GM19099 (cell line): ENCODE results near the gene MYOM1.

Experiments
- POLR2A ChIP-seq: IDR thresholded peaks from 3 replicates; pipeline ENCODE4 v1.6.1; 2011; ENCODE audit warnings: low read depth; ENCODE audit not compliant: insufficient read length; ENCODE audit errors: extremely low read depth

Gene MYOM1

GRCh38 chr18:3255611-3256165, 35.9 kb upstream of the MYOM1 start:
- TF ChIP-seq POLR2A = no peak

DNA sequence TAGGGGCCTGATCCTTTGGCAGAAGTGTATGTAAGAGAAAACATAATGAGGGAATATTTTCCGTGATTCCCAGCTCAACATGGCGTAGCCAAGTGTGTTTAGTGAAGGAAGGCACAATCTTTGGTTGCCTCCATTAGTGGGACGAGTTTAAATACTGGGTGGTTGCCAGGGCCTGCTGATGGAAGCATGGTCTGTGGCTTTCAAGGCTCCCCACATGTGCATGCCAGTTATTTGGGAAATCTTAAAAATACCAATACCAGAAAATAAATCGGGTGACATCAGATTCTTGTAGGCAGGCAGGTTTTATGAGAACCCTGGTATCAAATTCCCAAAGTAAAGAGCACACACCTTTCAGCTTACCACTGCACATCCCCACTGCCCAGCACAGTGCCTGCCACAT, 35.0 kb upstream of the MYOM1 start:
- TF ChIP-seq POLR2A = no peak

DNA sequence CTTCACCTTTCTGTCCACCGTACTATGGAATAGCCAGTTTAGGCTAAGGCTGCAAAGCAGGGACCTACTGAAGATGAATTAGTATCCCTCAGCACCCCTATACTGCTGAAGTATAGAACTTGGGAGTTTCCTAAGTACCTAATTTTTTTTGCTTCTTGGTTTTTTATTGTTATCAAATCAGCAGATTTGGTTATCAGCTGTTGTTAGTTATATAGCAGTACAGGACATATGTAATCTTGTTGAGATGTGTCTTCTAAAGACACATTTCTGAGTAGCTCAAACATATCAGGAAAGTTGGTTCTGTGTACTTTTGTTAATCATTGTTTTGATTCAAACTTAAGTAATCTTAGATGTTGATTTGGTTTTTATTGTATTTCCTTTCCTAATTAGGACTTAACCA, 33.1 kb upstream of the MYOM1 start:
- peak; percentile 24 for TF ChIP-seq POLR2A

DNA sequence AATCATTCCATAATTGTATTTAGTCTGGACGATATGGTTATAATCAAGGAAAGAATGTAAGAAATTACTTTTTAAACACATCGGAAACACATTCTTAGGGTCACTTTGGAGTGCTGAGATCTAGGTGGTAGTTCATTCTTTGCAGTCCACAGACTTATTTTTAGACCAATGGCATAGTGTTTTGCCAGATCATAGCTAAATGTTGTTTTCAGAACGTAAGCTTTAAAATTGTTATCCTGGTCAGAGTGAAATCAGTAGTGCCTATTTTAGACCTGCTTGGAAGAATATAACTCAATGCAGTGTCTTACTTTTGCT, 32.2 kb upstream of the MYOM1 start:
- TF ChIP-seq POLR2A = no peak

GRCh38 chr18:3251249-3251962, 31.6 kb upstream of the MYOM1 start:
- TF ChIP-seq POLR2A = no peak

DNA sequence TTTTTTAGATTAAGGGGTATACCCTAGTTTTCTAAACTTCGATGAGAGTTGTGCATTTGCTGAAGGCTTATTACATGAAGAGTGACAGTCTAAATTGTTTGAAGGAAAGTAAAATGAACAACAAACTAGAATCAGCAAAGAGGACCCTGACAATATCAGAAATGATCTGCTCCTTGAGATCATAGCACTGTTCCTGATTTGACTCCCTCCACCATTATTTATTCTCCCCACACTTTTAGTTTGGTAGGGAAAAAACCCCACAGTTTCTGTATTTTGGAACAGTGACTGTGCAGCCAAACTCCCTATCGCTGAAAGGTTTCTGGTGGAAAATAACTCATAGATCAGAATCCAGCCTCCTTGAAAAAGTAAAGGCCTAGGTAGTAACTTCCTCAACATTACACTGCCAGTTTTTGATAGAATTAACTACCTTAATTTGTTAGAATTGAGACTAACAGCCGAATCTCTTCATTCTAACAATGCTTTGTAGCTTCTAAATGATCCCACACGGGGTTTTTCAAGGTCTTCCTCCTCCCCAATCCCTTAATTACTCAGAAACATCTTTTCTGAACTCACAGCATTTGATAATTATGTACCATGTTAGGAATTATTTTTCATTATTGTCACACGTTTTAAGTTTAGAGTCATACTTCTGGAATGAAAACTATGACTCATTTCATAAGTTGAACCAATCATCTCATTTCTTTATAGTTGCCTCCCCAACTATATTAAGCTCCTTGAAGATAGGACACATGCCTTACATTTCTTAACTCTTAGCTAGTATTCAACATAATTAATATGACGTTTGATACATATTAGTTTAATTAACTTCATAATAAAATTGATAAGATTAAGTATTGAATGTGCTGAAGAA, 30.7 kb upstream of the MYOM1 start:
- peak; percentile 23 for TF ChIP-seq POLR2A

- peak; percentile 51 for TF ChIP-seq POLR2A
Observed at GRCh38 chr18:3248658-3249359, 29.0 kb upstream of the MYOM1 start.

- no peak for TF ChIP-seq POLR2A
Observed at GRCh38 chr18:3248062-3248657, 28.4 kb upstream of the MYOM1 start.

- peak; percentile 98 for TF ChIP-seq POLR2A
Observed at GRCh38 chr18:3247240-3248061, 27.7 kb upstream of the MYOM1 start, which contains the start of gene MYL12A. Gene MYL12A, plus strand, starts transcription at chr18:3247801. Its CDS starts 5,447 bp downstream, at chr18:3253248.

DNA sequence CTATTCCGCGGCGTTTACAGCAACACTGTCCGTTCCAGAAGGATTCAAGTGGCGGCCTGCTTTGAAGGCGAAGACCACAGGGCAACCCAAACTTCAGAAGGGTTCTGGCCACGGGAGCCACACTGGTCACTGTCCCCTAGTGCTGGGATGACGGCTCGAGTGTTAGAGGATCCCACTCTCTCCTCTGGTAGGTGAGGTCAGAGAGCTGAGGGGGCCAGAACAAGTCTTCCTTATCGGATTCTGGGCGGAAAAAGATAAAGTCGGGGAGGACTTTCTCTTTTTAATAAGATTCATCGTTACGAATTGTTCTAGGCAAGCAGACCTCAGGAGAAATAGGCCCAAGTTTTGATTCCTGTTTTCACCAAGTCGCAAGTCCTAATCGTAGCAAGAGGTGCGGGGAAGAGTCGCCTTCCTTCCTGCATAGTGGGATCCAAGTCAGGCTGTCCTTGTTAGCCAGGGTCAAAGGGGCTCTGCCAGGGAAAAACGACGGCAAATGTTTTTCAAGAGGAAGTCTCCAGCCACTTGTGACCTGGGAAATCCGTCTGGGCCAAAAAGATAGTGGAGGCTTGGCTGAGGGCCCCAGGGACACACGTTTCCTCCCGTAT, 27.0 kb upstream of the MYOM1 start:
- TF ChIP-seq POLR2A = no peak

DNA sequence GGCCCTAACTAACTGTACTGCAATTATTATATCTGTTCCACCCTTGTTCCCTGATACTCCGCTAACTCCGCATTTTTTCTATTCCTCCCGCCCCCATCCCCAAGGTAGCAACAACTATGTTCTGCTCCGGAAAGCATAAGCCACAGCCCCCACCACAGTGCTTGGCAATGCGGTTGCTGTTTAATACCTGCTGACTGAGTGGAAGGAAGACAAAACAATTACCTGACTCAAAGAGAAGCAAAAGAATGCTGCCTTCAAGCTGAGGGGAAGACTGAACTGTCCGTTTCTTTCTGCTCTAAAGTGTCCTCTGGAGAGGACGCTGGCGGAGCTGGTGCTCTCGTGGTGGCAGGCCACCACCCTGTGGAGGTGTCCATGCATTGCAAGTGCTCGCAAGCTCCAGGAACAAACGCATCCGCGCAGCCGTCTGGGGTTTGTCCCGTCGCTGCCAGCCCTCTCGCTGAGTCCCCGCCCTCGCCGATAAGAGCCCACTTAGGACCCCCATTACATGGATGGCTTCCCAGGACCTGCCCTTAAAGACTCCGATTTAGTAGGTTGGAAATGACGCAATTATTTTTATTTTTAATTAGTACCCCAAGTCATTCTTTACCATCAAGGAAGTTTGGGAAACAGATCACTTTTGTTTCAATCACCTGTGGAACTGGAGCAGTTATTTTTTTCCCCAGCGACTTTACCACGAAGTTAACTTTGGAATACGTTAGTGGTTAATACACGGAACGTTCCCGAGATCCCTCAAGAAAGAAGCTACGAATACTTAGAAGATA, 26.3 kb upstream of the MYOM1 start:
- TF ChIP-seq POLR2A = peak; percentile 58

GRCh38 chr18:3245185-3245564, 25.4 kb upstream of the MYOM1 start:
- no peak for TF ChIP-seq POLR2A

DNA sequence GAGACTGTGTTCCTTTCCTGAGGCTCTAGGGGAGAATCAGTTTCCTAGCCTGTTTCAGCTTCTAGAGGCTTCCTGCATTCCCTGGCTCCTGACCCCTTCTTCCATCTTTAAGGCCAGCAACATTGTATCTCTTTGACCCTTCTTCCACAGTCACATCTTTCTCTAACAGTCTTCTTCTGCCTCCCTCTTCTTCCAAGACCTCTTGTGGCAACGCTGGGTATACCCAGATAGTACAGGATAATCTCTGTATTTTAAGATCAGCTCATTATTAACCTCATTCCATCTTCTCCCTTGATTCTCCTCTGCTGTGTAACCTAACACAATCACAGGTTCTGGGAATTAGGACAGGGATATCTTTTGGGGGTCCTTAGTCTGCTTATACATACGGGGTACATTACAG, 19.0 kb upstream of the MYOM1 start:
- no peak for TF ChIP-seq POLR2A
